Mesodermal cell (in vitro differentiated cells): ENCODE data around the gene ANKRD35.
A peak's percentile ranks its signal among the peaks of the same experiment; 100 is the strongest.

ENCODE experiments used
- H3K27ac ChIP-seq: 2 replicates; pipeline ENCODE4 v1.7.0; 2013; ENCODE audit warnings: mild to moderate bottlenecking, low read depth, low read length, moderate library complexity; ENCODE audit not compliant: severe bottlenecking
- H3K36me3 ChIP-seq: 2 replicates; pipeline ENCODE4 v1.7.1; 2013; ENCODE audit warnings: mild to moderate bottlenecking, low read length, moderate library complexity; ENCODE audit not compliant: control insufficient read depth, insufficient read depth
- H3K4me1 ChIP-seq: one replicate; pipeline ENCODE4 v1.7.1; 2013; ENCODE audit warnings: mild to moderate bottlenecking, low read length; ENCODE audit not compliant: insufficient read depth, control insufficient read depth, poor library complexity, severe bottlenecking
- H3K4me3 ChIP-seq: 2 replicates; pipeline ENCODE4 v1.7.0; 2013; ENCODE audit warnings: low read length, control low read depth, mild to moderate bottlenecking; ENCODE audit not compliant: insufficient read depth, poor library complexity, severe bottlenecking; ENCODE audit errors: extremely low read depth
- H3K9me3 ChIP-seq: 2 replicates; pipeline ENCODE4 v1.7.1; 2013; ENCODE audit warnings: mild to moderate bottlenecking, low read length, moderate library complexity; ENCODE audit not compliant: control insufficient read depth
- WGBS, 2 experiments: methylation state at CpG; one replicate each; pipeline ENCODE4 v1.1.5; 2013; ENCODE audit warnings: missing lambda C conversion rate in 2 of 2; ENCODE audit not compliant: insufficient coverage in 2 of 2; 5-methylcytosine and 5-hydroxymethylcytosine counted together

The ANKRD35 gene

GRCh38 chr1:145877923-145878486 is 7.7 kb downstream of the ANKRD35 start:
- H3K27ac ChIP-seq = no peak overlapping the region
- no peaks in the 10 kb centered on the region for H3K9me3 ChIP-seq
- 75 to 89% methylated on average over 5 to 7 of the region's 7 CpGs for WGBS, 2 experiments
- peaks cover 10% of the 10 kb centered on the region for H3K4me1 ChIP-seq
- no peaks in the 10 kb centered on the region for H3K36me3 ChIP-seq
- no peak overlapping the region for H3K4me3 ChIP-seq

GRCh38 chr1:145874646-145875045 is 11.0 kb downstream of the ANKRD35 start:
- H3K4me1 ChIP-seq = peaks cover 10% of the 10 kb centered on the region
- no peak overlapping the region for H3K27ac ChIP-seq
- H3K9me3 ChIP-seq = no peaks in the 10 kb centered on the region
- 94 to 97% methylated on average over 11 to 12 of the region's 12 CpGs for WGBS, 2 experiments
- H3K36me3 ChIP-seq = no peaks in the 10 kb centered on the region
- H3K4me3 ChIP-seq = no peak overlapping the region

- H3K4me3 ChIP-seq = no peak overlapping the region
- H3K36me3 ChIP-seq = no peaks in the 10 kb centered on the region
- H3K27ac ChIP-seq = no peak overlapping the region
- WGBS, 2 experiments = 48 to 55% methylated on average over 46 of the region's 47 CpGs
- no peaks in the 10 kb centered on the region for H3K9me3 ChIP-seq
- H3K4me1 ChIP-seq = no peaks in the 10 kb centered on the region
These were observed 13.4 kb downstream of the ANKRD35 start for GRCh38 chr1:145871994-145872924.

DNA sequence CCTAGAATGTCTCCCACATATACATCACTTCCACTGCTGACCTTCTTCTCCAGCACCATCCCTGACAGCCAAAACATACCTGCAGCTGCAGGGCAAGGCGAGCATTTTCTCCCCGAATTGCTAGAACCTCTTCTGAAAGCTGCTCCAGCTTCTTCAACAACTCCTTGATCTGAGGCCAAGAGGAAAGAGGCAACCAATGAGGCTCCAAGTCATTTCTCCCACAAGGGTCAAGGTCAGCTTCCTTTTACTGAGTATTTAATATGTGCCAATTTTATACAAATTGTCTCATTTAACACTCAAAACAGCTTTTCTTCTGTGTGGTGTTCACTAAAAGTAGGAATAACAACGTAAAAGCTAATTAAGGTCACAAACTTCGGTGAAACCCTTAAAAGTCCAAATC is 17.4 kb downstream of the ANKRD35 start:
- 94% methylated on average over 3 to 4 of the region's 4 CpGs for WGBS, 2 experiments
- H3K4me1 ChIP-seq = no peaks in the 10 kb centered on the region
- H3K9me3 ChIP-seq = no peaks in the 10 kb centered on the region

GRCh38 chr1:145863282-145864018 is 22.2 kb downstream of the ANKRD35 start:
- Histone ChIP-seq H3K9me3 (no peaks in the 10 kb centered on the region), H3K4me3 (no peak overlapping the region), H3K27ac (no peak overlapping the region), H3K4me1 (peaks cover 3% of the 10 kb centered on the region), H3K36me3 (no peaks in the 10 kb centered on the region)
- 71 to 80% methylated on average over 4 of the region's 5 CpGs for WGBS, 2 experiments

More for the DNA sequence above, 17.4 kb downstream of the ANKRD35 start:
- Histone ChIP-seq H3K27ac (no peak overlapping the region), H3K4me3 (no peak overlapping the region), H3K36me3 (no peaks in the 10 kb centered on the region)

DNA sequence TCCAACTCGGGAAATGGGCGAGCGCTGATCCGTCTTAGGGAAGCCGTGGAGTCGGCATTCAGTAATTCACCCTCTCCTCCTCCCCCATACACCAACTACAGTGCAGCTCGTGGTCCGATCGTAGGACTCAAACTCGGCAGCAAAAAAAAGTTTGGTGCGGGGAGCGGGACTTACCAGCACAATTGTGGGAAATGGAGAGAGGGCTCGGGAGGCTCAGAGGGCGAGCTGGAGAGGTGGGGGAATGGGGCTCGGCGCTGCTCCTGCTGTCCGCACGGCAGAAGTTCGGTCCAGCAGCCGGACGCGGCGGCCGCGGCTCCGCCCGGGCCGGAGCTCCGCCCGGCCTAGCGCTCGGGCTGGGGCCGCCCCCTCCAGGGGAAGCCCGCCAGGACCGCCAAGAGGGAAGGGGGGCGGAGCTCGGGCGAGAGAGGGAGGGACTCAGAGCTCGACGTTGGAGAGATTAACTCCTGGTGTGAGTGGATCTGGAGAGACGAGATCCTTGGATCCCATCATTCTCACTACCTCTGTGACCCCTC is 26.1 kb downstream of the ANKRD35 start:
- Histone ChIP-seq H3K4me1 (peaks cover 3% of the 10 kb centered on the region), H3K4me3 (peak overlapping the region; percentile 79), H3K27ac (peak overlapping the region; percentile 79), H3K9me3 (no peaks in the 10 kb centered on the region), H3K36me3 (peaks cover 28% of the 10 kb centered on the region)
- WGBS, 2 experiments = 0 to 1% methylated on average over 25 to 33 of the region's 41 CpGs

GRCh38 chr1:145858901-145859490 is 26.7 kb downstream of the ANKRD35 start, which contains the start of gene PIAS3:
TSS of gene PIAS3 (minus strand) at chr1:145859081. CDS start at chr1:145858990, 91 bp downstream.
- peaks cover 3% of the 10 kb centered on the region for H3K4me1 ChIP-seq
- H3K27ac ChIP-seq = peak within 1 kb of the TSS; percentile 79
- 0 to 2% methylated on average over 24 to 29 of the region's 42 CpGs for WGBS, 2 experiments
- H3K36me3 ChIP-seq = peaks cover 34% of the 10 kb centered on the region
- H3K9me3 ChIP-seq = no peaks in the 10 kb centered on the region
- H3K4me3 ChIP-seq = peak within 1 kb of the TSS; percentile 79

GRCh38 chr1:145858238-145858900 is 27.3 kb downstream of the ANKRD35 start:
- H3K4me1 ChIP-seq = peaks cover 3% of the 10 kb centered on the region
- H3K27ac ChIP-seq = peak overlapping the region; percentile 79
- no peaks in the 10 kb centered on the region for H3K9me3 ChIP-seq
- H3K36me3 ChIP-seq = peaks cover 40% of the 10 kb centered on the region
- 2 to 13% methylated on average over 3 to 20 of the region's 35 CpGs for WGBS, 2 experiments
- H3K4me3 ChIP-seq = peak overlapping the region; percentile 79

DNA sequence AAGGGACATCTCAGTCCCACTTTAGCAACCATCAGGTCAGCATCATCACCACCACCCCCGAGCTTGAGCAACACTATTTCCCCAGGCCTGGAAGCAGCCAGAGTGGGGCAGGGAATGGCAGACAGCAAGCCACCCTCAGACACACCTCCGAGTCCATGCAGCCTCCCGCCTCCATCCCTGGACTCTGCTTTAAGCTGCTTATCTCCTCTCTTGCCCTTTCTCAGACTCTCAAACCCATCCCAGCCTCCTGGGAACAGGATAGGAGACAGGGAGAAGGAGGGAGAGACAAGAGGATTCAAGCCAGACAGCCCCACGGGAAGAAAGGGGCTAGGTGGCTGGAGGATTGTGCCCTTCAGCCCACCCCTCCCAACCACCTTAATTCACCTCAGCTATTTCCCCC is 28.5 kb downstream of the ANKRD35 start:
- Histone ChIP-seq H3K4me3 (no peak overlapping the region), H3K27ac (no peak overlapping the region), H3K36me3 (peaks cover 52% of the 10 kb centered on the region), H3K9me3 (no peaks in the 10 kb centered on the region), H3K4me1 (peaks cover 3% of the 10 kb centered on the region)
- WGBS, 2 experiments = 90 to 100% methylated on average over 1 to 2 of the region's 4 CpGs
